Renal pelvis (tissue), 4 donors: ENCODE measurements around the gene OMA1. TPM values are rescaled to one million over a fixed set of nuclear protein-coding genes. Genes with fewer than 3 reads are reported as not detected.
"Not testable (repeated sequence)": the region's sequence is repeated elsewhere in the genome, so short reads cannot be mapped to it uniquely, and the experiment has no call there.

ENCODE experiments used
- DNase-seq: peaks from one replicate; pipeline ENCODE4 v3.0.0-alpha.2; 2013
- polyA plus RNA-seq, 3 donors: library from polyadenylated mRNA; unstranded; fragments of 120-200 nt; gene quantifications; one replicate each; pipeline ENCODE4 v1.2.1, GENCODE V29; 2013; ENCODE audit not compliant: insufficient read length in 3 of 3

Gene OMA1
- polyA plus RNA-seq, 3 donors = 33.8 to 35.8 (median 35.3) TPM

GRCh38 chr1:58529284-58529683 lies 17.2 kb downstream of the OMA1 start:
- DNase-seq = no peak

GRCh38 chr1:58528518-58528917 lies 18.0 kb downstream of the OMA1 start:
- no peak for DNase-seq

DNA sequence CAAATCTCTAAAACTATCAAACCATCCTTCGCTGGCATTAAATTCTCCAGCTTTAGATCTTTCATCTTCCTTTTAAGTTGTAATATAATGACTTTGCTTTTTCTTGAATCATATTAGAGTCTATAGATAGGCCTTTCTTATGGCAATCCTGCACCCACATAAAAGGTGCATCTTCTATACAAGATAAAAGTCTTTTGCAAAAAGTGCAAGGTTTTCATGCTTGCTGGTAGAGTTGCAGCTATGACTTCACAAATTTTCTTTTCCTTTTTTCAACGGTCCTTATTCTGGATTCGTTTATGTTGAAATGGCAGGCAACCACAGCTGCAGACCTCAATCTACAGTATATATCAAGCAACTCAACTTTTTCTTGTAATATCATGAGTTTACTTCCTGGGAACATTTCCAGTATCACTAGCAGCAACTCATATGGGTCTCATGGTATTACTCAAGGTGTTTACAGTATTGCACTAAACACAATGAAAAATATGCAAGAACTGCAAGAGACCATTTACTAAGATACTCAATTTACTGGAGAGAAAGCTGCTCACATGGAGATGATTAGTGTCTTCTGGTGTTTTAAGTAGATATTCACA lies 22.1 kb downstream of the OMA1 start:
- DNase-seq = no peak

DNA sequence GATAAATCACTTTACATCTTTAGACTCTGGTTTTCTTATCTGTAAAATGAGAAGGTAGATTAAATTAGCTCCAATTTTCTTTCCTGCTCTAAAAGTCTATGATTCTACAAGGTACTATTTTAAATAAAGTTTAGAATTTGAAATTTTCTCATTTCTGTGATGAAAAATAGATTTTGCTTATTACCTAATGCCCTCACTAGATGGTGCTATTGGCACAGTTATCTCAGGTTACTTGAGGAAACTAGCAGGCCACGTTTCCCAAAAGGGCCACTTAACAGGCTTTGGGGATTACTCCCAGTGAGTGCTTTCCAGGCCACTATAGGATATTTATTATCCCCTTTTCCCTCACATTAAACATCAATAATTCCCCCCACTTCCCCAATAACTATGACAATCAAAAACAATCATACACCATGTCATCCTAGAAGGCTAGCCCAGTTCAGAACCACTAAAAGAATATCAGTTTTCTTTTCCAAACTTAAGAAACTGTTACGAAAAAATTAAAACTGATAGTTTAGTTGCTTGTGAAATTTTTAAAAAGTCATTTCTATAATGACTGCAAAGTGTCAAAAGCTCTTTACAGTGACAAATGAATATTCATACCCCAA lies 30.6 kb downstream of the OMA1 start:
- DNase-seq = peak; percentile 65

DNA sequence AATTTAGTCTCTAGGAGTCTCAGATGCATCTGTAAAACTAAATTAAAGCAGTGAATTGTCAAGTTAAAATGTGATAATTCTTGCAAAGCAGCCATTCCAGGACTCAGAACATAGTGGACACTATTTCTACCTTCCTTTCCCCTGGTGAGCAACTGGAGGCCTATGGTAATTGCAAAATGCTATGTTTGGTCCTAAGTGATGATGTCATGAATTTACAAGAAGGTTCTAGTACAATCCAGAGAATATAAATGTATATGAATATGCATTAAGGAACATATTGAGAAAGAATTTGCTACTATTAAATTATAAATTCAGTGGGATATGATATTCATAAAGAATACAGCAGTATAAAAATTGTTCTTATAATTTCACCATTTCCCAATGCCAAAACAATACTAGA lies 32.6 kb downstream of the OMA1 start:
- no peak for DNase-seq

GRCh38 chr1:58508629-58509028 lies 37.9 kb downstream of the OMA1 start:
- DNase-seq = no peak

- DNase-seq = no peak
Observed at GRCh38 chr1:58505286-58505685, 41.2 kb downstream of the OMA1 start.

- no peak for DNase-seq
Observed at GRCh38 chr1:58502519-58502918, 44.0 kb downstream of the OMA1 start.

GRCh38 chr1:58500043-58500442 lies 46.5 kb downstream of the OMA1 start:
- DNase-seq = no peak

- DNase-seq = no peak
Observed at GRCh38 chr1:58497499-58497898, 49.0 kb downstream of the OMA1 start.

GRCh38 chr1:58496042-58496441 lies 50.5 kb downstream of the OMA1 start:
- DNase-seq = no peak

- DNase-seq = not testable (repeated sequence)
Observed at GRCh38 chr1:58488914-58489313, 57.6 kb downstream of the OMA1 start.

- DNase-seq = no peak
Observed at GRCh38 chr1:58487002-58487401, 59.5 kb downstream of the OMA1 start.

- DNase-seq = no peak
Observed at GRCh38 chr1:58481962-58482361, 64.6 kb downstream of the OMA1 start.

GRCh38 chr1:58480191-58480590 lies 66.3 kb downstream of the OMA1 start:
- DNase-seq = no peak

DNA sequence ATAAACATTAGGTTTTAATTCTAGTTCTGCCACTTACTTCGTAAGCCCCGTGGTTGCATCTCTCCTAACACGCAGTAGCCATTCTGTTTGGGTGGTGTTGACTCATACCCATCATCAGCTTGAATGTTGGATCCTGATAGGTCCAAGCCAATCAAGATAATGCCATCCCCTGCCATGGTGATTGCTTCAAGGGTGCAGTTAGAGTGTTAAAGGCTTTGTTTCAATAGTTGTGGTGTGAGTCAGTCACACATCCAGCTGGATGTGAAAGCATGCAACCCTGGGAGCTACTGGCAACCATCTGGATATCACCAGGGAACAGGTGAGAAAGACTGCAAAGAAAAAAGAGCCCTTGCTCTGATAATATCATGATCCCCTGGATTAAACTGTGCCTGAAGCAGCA lies 69.1 kb downstream of the OMA1 start:
- DNase-seq = no peak

- no peak for DNase-seq
Observed at GRCh38 chr1:58476179-58476578, 70.3 kb downstream of the OMA1 start.

DNA sequence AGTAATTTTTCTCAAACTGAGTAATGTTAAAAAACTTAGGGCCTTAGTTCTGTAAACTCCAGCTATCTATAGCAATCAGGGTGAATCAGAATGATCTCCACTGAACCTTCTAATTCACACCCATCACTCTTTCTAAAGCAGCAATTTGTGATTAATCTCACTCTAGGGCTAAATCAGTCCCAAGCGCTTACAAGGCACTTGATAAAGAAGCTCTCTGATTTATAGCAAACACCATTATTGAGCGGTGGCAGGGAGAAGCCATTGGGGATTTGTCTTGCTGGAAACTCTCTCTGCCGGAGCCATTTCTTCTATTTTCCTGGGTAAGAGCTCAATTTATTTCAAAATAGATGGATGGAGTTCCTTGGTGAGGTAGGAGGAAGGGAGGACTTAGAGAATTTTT lies 77.0 kb downstream of the OMA1 start:
- no peak for DNase-seq

GRCh38 chr1:58469016-58469415 lies 77.5 kb downstream of the OMA1 start:
- DNase-seq = no peak

DNA sequence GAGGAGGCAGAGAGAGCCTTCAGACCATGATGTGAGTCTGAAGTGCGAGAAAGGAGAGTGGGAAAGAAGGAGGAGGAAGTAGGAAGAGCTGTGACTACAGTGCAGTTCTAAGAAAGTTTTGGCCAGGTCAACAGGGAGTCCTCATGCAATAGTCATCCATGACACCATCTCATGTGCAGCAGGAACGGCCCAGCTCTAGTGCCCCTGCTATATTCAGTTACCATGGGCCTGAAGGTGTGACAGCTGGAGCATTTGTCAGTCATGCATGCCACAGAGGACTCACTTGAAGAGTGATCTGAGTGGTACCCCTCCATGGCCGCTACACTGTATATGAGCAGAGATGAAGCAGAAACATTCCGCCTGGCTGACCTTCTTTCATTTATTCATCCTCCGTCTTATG lies 77.9 kb downstream of the OMA1 start:
- DNase-seq = no peak

- no peak for DNase-seq
Observed at GRCh38 chr1:58466630-58467241, 79.8 kb downstream of the OMA1 start.

DNA sequence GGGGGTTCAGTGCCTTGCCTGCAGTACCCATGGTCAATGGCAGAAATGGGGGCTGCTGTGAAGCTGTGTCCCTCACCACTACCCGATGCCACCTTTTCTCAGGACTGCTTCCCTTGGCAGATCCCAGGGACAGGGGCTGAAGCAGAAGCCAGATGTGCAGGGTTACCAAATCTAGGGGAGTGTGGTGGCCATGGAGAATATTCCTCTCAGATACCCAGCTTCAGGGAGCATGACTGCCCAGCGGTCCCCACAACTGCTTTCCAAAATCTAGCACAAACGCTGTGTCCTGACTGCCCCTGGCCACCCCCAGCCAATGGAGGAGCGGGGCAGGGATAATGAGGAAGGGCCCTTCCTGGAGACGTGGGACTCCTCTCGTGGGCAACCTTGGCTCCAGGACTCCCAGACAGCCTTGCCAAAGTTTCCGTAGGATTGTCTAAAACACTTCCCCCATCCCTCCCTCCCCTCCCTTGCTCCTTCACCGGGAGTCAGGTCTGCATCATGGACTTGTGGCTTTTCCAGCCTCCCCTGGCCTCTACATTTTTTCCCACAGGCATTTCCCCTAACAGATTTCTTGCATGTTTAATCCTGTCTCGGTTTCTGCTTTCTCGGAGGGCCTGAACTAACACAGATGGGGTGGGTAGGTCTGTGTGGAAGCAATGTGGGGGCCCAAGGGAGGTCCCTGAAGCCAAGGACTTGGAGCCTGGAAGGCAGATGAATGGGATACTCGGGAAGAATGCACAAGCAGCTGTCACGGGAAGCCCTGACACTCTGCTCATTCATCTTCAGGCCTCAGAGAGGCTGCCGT lies 80.5 kb downstream of the OMA1 start:
- DNase-seq = no peak

GRCh38 chr1:58465176-58465575 lies 81.3 kb downstream of the OMA1 start:
- DNase-seq = no peak
